ENCODE results near the gene AADACL3. TPM values are rescaled to one million over a fixed set of nuclear protein-coding genes. Genes with fewer than 3 reads are reported as not detected.

The AADACL3 gene
- total and polyA plus RNA-seq, 9 of the 15 experiments (the other 6 are each of a cell fraction or from before 2014, with no cell fraction given), result not detected

DNA sequence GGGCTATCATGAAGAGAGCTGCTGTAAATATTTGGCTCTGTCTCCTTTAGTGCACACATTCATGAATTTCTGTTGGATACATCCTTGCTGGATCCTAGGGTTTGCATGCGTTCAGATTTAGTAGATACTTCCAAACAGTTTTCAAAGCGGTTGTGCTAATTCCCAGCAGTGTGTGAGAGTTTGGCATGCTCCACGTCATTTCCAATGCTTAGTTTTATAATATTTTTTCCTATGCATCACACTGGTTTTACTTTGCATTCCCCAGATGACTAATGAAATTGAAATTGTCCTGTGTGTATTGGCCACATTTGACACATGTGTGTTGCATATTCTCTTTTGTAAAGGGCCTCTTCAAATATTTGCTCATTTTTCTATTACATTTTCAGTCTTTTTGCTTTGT lies 18.5 kb upstream of the AADACL3 start:
- no peak for DNase-seq (ENCODE audit: extremely low read depth in 1 of 4, low spot score in 3 of 4)
- ATAC-seq, result no peak

More for the DNA sequence above, 18.5 kb upstream of the AADACL3 start:
- no peaks in the 10 kb centered on the region for H3K36me3 ChIP-seq (ENCODE audit: control insufficient read depth, insufficient read depth, low read length)
- H3K4me3 ChIP-seq, result no peak overlapping the region
- WGBS (ENCODE audit: insufficient coverage, low coverage, missing lambda C conversion rate), result 1% methylated on average over 3 of the region's 3 CpGs
- H3K27ac ChIP-seq (ENCODE audit: extremely low read depth, low read depth, low read length), result no peak overlapping the region
- in situ Hi-C loops (cut with MboI) (no loop called here), intact Hi-C loops (cut with micrococcal nuclease) (no loop called here)
- H3K4me1 ChIP-seq (replicated peaks in 1 of 2; ENCODE audit: control insufficient read depth in 2 of 2, insufficient read depth in 2 of 2, low read length in 2 of 2), result no peaks in the 10 kb centered on the region
- no peaks in the 10 kb centered on the region for H3K79me2 ChIP-seq (ENCODE audit: control insufficient read depth, insufficient read depth, low read length)
- no peaks in the 10 kb centered on the region for H3K9me1 ChIP-seq (ENCODE audit: control insufficient read depth, insufficient read depth, low read length)
- ChIA-PET POLR2A (no interaction called here), CTCF (ENCODE audit: low intra/inter-chr PET ratio) (interaction anchor here (0.6 kb wide), 1 partner anchor 49 kb away, joined by 3 read pairs; no protein-coding TSS in a partner anchor)
- BruUV-seq (replicated peaks), result no TSS peak
- H4K20me1 ChIP-seq (replicated peaks; ENCODE audit: control insufficient read depth, insufficient read depth, low read length), result no peaks in the 10 kb centered on the region
- H3K27me3 ChIP-seq (ENCODE audit: control insufficient read depth in 2 of 2, insufficient read depth in 2 of 2, low read length in 2 of 2), result peaks cover 10 to 15% of the 10 kb centered on the region in 2 experiments
- H3K4me2 ChIP-seq (ENCODE audit: insufficient read depth, low read length), result no peak overlapping the region
- H2AFZ ChIP-seq (ENCODE audit: low read depth, low read length), result no peak overlapping the region
- FAIRE-seq, result no peak
- H3K9ac ChIP-seq (ENCODE audit: insufficient read depth in 1 of 2, low read depth in 2 of 2, low read length in 2 of 2), result no peak overlapping the region
- TF ChIP-seq SREBF2 (CRISPR knock-in tag; IDR thresholded peaks at IDR 0.05) (no peak), MED1 (CRISPR knock-in tag; IDR thresholded peaks at IDR 0.05; ENCODE audit: borderline replicate concordance) (no peak), BCL6 (CRISPR knock-in tag; IDR thresholded peaks at IDR 0.05) (no peak), RNF219 (CRISPR knock-in tag; IDR thresholded peaks at IDR 0.05) (no peak), NEUROD1 (IDR thresholded peaks at IDR 0.05; ENCODE audit: borderline replicate concordance, low read depth, low read length, partially characterized antibody) (no peak), HDAC2 (IDR thresholded peaks at IDR 0.05) (no peak), TRIM24 (IDR thresholded peaks at IDR 0.05) (no peak)
- TF ChIP-seq, protein P1, sequence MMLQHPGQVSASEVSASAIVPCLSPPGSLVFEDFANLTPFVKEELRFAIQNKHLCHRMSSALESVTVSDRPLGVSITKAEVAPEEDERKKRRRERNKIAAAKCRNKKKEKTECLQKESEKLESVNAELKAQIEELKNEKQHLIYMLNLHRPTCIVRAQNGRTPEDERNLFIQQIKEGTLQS (IDR thresholded peaks at IDR 0.05), result no peak
- TF ChIP-seq, protein P1 (CRISPR knock-in tag; conservative IDR thresholded peaks at IDR 0.05), result no peak
- H3K9me3 ChIP-seq (replicated peaks; ENCODE audit: control insufficient read depth, insufficient read depth, low read depth, low read length), result no peaks in the 10 kb centered on the region
